Measurements from ENCODE around the gene TRAPPC2. TPM values are rescaled to one million over a fixed set of nuclear protein-coding genes. Genes with fewer than 3 reads are reported as not detected.

TRAPPC2 gene
- total and polyA plus RNA-seq, 9 of the 15 experiments (the other 6 are each of a cell fraction or from before 2014, with no cell fraction given): 10.3 to 30.6 (median 18.6) TPM

GRCh38 chrX:13688384-13688957, 45.9 kb downstream of the TRAPPC2 start:
- Histone ChIP-seq H3K27me3 (ENCODE audit: control insufficient read depth in 2 of 2, insufficient read depth in 2 of 2, low read length in 2 of 2) (no peaks in the 10 kb centered on the region), H3K36me3 (ENCODE audit: control insufficient read depth, insufficient read depth, low read length) (no peaks in the 10 kb centered on the region), H3K9me3 (replicated peaks; ENCODE audit: control insufficient read depth, insufficient read depth, low read depth, low read length) (no peaks in the 10 kb centered on the region), H3K4me3 (peak overlapping the region; percentile 95), H3K4me2 (ENCODE audit: insufficient read depth, low read length) (peak overlapping the region; percentile 89), H3K4me1 (replicated peaks in 1 of 2; ENCODE audit: control insufficient read depth in 2 of 2, insufficient read depth in 2 of 2, low read length in 2 of 2) (peaks cover 6 to 21% of the 10 kb centered on the region in 2 experiments; a peak in 2 of 5 replicates), H3K27ac (ENCODE audit: extremely low read depth, low read depth, low read length) (peak overlapping the region; percentile 93), H3K9ac (ENCODE audit: insufficient read depth in 1 of 2, low read depth in 2 of 2, low read length in 2 of 2) (peak overlapping the region; percentile 92), H3K9me1 (ENCODE audit: control insufficient read depth, insufficient read depth, low read length) (no peaks in the 10 kb centered on the region), H2AFZ (ENCODE audit: low read depth, low read length) (peak overlapping the region; percentile 97), H4K20me1 (replicated peaks; ENCODE audit: control insufficient read depth, insufficient read depth, low read length) (peaks cover 10% of the 10 kb centered on the region; the same call in 1 of the 2 replicates), H3K79me2 (ENCODE audit: control insufficient read depth, insufficient read depth, low read length) (peaks cover 43% of the 10 kb centered on the region)
- intact Hi-C loops (cut with micrococcal nuclease): no loop called here
- ChIA-PET CTCF (ENCODE audit: low intra/inter-chr PET ratio) (no interaction called here), POLR2A (interaction anchor here (0.7 to 1.9 kb wide), 3 partner anchors 9 to 177 kb away, joined by 4 to 8 read pairs (median 6); no protein-coding TSS in a partner anchor)
- in situ Hi-C loops (cut with MboI): no loop called here
- TSS peak; percentile 88 for BruUV-seq (replicated peaks)
- 2% methylated on average over 13 of the region's 13 CpGs for WGBS (ENCODE audit: insufficient coverage, low coverage, missing lambda C conversion rate)
- FAIRE-seq: peak; percentile 66
- DNase-seq (ENCODE audit: extremely low read depth in 1 of 4, low spot score in 3 of 4): peak in 2 of 4 experiments; percentile 18 to 26
- TF ChIP-seq ATF4 (CRISPR knock-in tag; IDR thresholded peaks at IDR 0.05): no peak
- TF ChIP-seq CXXC5 (CRISPR knock-in tag; IDR thresholded peaks at IDR 0.05): 0 out of 2 replicates have a peak, but pooled peaks have one; percentile 19
- TF ChIP-seq PTRF (tag; IDR thresholded peaks at IDR 0.05): no peak
- ATAC-seq: peak; percentile 27

DNA sequence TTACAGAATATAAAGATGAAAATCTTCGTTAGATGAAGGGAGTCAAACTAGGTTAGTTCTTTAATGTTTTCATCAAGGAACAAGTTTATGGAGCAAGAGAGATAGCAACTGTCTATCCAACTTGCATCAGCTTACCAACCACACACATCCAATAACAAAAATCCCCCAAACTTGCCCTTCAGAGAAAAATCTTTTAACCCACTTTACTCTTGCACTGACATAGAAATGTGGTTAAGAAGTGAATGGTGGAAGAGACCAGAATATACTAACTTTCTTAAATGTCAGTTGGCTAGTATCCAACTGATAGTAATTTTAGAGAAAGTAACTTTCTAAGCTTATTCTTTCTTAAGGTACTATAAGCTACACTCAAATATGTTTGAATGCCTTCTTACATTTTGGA, 47.2 kb downstream of the TRAPPC2 start:
- Histone ChIP-seq H3K9ac (ENCODE audit: insufficient read depth in 1 of 2, low read depth in 2 of 2, low read length in 2 of 2) (no peak overlapping the region), H4K20me1 (replicated peaks; ENCODE audit: control insufficient read depth, insufficient read depth, low read length) (no peaks in the 10 kb centered on the region), H3K27ac (ENCODE audit: extremely low read depth, low read depth, low read length) (no peak overlapping the region), H3K36me3 (ENCODE audit: control insufficient read depth, insufficient read depth, low read length) (no peaks in the 10 kb centered on the region), H3K9me1 (ENCODE audit: control insufficient read depth, insufficient read depth, low read length) (no peaks in the 10 kb centered on the region), H3K79me2 (ENCODE audit: control insufficient read depth, insufficient read depth, low read length) (peaks cover 30% of the 10 kb centered on the region), H3K4me3 (no peak overlapping the region), H3K9me3 (replicated peaks; ENCODE audit: control insufficient read depth, insufficient read depth, low read depth, low read length) (no peaks in the 10 kb centered on the region), H2AFZ (ENCODE audit: low read depth, low read length) (peak overlapping the region; percentile 51; the same call in 1 of the 2 replicates), H3K27me3 (ENCODE audit: control insufficient read depth in 2 of 2, insufficient read depth in 2 of 2, low read length in 2 of 2) (no peaks in the 10 kb centered on the region), H3K4me1 (replicated peaks in 1 of 2; ENCODE audit: control insufficient read depth in 2 of 2, insufficient read depth in 2 of 2, low read length in 2 of 2) (peaks cover 6 to 9% of the 10 kb centered on the region in 2 experiments; a peak in 2 of 5 replicates), H3K4me2 (ENCODE audit: insufficient read depth, low read length) (no peak overlapping the region)
- BruUV-seq (replicated peaks): no TSS peak
- intact Hi-C loops (cut with micrococcal nuclease): no loop called here
- no peak for FAIRE-seq
- no peak for DNase-seq (ENCODE audit: extremely low read depth in 1 of 4, low spot score in 3 of 4)
- ChIA-PET POLR2A (interaction anchor here (0.6 to 1.9 kb wide), 2 partner anchors 10 to 391 kb away, joined by 3 to 6 read pairs; no protein-coding TSS in a partner anchor), CTCF (ENCODE audit: low intra/inter-chr PET ratio) (no interaction called here)
- WGBS (ENCODE audit: insufficient coverage, low coverage, missing lambda C conversion rate): 11% methylated on average over 1 of the region's 1 CpG
- in situ Hi-C loops (cut with MboI): no loop called here
- TF ChIP-seq, protein P1, sequence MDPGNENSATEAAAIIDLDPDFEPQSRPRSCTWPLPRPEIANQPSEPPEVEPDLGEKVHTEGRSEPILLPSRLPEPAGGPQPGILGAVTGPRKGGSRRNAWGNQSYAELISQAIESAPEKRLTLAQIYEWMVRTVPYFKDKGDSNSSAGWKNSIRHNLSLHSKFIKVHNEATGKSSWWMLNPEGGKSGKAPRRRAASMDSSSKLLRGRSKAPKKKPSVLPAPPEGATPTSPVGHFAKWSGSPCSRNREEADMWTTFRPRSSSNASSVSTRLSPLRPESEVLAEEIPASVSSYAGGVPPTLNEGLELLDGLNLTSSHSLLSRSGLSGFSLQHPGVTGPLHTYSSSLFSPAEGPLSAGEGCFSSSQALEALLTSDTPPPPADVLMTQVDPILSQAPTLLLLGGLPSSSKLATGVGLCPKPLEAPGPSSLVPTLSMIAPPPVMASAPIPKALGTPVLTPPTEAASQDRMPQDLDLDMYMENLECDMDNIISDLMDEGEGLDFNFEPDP (CRISPR knock-in tag; IDR thresholded peaks at IDR 0.05): no peak
- peak; percentile 40; the same call in 1 of the 2 replicates for TF ChIP-seq NFIC (IDR thresholded peaks at IDR 0.05)
- no peak for ATAC-seq

Measured in K562 (cell line).